ENCODE measurements around the gene MBP.
"Not testable (repeated sequence)": the region's sequence is repeated elsewhere in the genome, so short reads cannot be mapped to it uniquely, and the experiment has no call there.

The MBP gene

GRCh38 chr18:77032181-77032701 is 100.3 kb downstream of the MBP start:
- peak in 11 of 42 donors; percentile 15 to 50 (median 24) for DNase-seq
- intact Hi-C loops (cut with DNase I), result no loop called here

- intact Hi-C loops (cut with DNase I), result no loop called here
- DNase-seq, result peak in 9 of 42 donors; percentile 13 to 40 (median 28)
Measured at GRCh38 chr18:77031662-77032061, 100.9 kb downstream of the MBP start.

- DNase-seq, result peak in 9 of 42 donors; percentile 12 to 46 (median 25)
- intact Hi-C loops (cut with DNase I), result no loop called here
Measured at GRCh38 chr18:77030201-77030600, 102.4 kb downstream of the MBP start.

GRCh38 chr18:77025831-77026363 is 106.7 kb downstream of the MBP start:
- intact Hi-C loops (cut with DNase I), result no loop called here
- peak in 7 of 42 donors; percentile 10 to 37 (median 28) for DNase-seq

- DNase-seq, result peak in 4 of 42 donors; percentile 11 to 33 (median 20)
- intact Hi-C loops (cut with DNase I), result no loop called here
Measured at GRCh38 chr18:77025123-77025522, 107.5 kb downstream of the MBP start.

DNA sequence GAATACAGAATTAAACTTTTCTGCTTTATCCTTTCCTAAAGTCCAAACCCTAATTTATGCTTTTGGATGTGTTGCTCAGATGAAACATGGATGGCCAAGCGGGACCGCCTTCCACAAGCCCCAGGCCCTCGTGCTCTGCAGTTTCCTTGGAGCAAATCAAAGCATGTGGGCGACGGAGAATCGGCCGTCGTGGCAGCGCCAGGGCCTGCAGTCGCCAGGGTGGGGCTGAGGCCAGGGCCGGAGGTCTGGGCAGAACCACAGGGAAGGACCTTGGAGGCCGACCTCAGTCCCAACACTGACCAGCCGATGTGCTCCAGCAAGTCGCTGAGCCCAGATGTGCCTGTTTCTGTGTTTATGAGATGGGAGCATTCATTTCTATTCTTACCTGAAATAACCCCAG is 108.1 kb downstream of the MBP start:
- DNase-seq, result peak in 6 of 42 donors; percentile 10 to 43 (median 26)
- intact Hi-C loops (cut with DNase I), result no loop called here

- intact Hi-C loops (cut with DNase I), result no loop called here
Measured at GRCh38 chr18:77023102-77023782, 109.3 kb downstream of the MBP start.

GRCh38 chr18:77022556-77022955 is 110.0 kb downstream of the MBP start:
- intact Hi-C loops (cut with DNase I), result no loop called here
- peak in 10 of 42 donors; percentile 7 to 69 (median 28) for DNase-seq

More at GRCh38 chr18:77023102-77023782, 109.3 kb downstream of the MBP start:
- peak in 12 of 42 donors; percentile 6 to 62 (median 29) for DNase-seq

- intact Hi-C loops (cut with DNase I), result no loop called here
Measured at GRCh38 chr18:77022116-77022515, 110.5 kb downstream of the MBP start.

DNA sequence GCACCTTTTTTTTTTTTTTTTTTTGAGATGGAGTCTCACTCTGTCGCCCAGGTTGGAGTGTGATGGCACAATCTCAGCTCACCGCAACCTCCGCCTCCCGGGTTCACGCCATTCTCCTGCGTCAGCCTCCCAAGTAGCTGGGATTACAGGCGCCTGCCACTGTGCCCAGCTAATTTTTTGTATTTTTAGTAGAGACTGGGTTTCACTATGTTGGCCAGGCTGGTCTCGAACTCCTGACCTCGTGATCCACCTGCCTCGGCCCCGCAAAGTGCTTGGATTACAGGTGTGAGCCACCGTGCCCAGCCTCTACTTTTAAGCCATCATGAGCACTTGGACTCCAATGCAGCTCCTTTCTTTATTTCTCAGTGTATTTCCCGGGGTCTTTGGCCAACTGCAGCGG is 111.1 kb downstream of the MBP start:
- peak in 6 of 42 donors; percentile 2 to 41 (median 14) for DNase-seq
- intact Hi-C loops (cut with DNase I), result not testable (repeated sequence)

More at GRCh38 chr18:77022116-77022515, 110.5 kb downstream of the MBP start:
- DNase-seq, result peak in 11 of 42 donors; percentile 14 to 58 (median 36)

DNA sequence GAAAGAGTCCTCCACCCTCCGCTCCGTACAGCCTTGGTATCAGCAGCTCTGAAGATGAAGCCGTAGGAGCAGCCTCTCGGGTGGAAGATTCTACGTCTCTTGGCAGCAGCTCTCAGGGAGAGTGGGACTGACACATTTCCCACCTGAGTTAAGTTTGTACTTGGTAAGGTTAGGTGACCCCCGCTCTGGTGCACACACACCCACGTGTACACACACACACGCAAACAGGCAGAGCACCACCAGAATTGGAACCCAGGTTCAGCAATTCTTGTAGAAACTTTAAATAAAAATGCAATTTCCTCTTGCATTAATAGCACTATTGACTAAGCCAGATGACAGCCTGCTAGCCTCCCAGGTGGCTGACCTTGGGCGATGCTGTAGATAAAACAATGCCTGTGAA is 111.5 kb downstream of the MBP start:
- intact Hi-C loops (cut with DNase I), result no loop called here
- DNase-seq, result peak in 11 of 42 donors; percentile 10 to 58 (median 34)

DNA sequence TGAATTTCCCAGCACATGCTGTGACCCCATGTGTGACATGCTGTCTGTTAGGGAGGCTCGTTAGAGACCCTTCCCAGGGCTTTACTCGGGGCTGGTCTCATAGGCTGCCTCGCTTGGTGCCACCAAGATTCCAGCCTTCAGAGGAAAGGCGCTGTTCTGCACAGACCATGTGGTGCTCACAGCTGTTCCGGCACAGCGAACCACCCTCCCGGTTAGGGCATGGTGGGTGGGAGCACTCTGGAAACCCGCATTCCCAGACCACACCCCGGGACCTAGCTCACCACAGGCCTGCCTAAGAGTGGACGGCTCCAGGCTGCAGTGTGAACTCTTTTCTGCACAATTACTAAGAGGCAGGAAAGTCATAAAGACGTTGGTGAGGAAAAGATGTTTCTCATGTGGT is 112.0 kb downstream of the MBP start:
- intact Hi-C loops (cut with DNase I), result no loop called here
- DNase-seq, result peak in 30 of 42 donors; percentile 40 to 85 (median 70)

- peak in 8 of 42 donors; percentile 10 to 40 (median 25) for DNase-seq
- intact Hi-C loops (cut with DNase I), result no loop called here
Measured at GRCh38 chr18:77019641-77020040, 112.9 kb downstream of the MBP start.

DNA sequence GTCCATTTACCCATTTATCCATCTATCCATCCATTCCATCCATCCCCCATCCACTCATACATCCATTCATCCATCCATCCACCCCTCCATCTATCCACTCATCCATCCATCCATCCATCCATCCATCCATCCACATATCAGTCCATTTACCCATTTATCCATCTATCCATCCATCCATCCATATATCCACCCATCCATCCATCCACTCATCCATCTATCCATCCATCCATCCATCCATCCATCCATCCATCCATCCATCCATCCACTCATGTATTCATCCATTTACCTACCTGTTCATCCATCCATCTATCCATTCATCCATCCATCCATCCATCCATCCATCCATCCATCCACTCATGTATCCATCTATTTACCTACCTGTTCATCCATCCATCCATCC is 113.9 kb downstream of the MBP start:
- intact Hi-C loops (cut with DNase I); DNase-seq: not testable (repeated sequence)

DNA sequence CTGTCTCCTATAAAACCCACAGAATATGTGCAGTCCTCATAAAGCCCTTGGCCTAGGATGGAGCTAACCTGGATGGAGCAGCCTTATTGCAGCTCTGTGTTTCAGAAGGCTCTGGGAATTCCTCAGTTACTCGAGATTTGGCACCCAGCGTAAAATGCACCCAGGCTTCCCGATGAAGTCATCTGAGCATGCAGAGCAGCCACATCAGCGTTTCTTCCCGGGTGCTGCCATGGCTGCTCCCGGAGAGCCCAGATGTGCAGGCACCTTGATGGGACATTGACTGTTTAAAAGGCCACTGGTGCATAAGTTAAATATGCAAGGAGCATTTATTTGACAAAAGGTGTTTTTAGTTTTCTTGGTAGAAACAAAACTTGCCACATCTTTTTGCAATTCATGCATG is 115.2 kb downstream of the MBP start:
- DNase-seq, result peak in 2 of 42 donors; percentile 61 to 75
- intact Hi-C loops (cut with DNase I), result loop anchor here (2.0 kb wide), 1 partner anchor 35 kb away; no protein-coding TSS in a partner anchor

DNA sequence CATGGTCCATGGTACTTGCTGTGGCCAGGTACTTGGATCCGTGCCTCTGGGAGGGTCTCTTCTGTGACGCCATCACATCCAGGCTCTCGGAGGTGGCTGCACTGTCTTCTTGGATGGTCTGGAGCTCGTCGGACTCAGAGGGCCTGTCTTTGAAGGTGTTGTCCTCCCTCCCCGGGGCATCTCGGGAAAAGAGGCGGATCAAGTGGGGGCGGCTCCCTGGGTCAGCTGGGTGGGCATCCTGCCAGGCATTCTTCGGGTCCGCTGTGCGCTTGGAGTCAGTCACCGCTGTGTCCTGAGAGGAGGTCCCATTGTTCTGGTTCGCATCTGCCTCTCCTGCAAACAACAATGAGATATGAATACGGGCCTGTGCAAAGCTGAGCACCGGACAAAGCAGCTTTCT is 115.6 kb downstream of the MBP start:
- intact Hi-C loops (cut with DNase I), result loop anchor here (2.0 kb wide), 1 partner anchor 36 kb away; no protein-coding TSS in a partner anchor
- peak; percentile 83 to 99 (median 95) for DNase-seq

DNA sequence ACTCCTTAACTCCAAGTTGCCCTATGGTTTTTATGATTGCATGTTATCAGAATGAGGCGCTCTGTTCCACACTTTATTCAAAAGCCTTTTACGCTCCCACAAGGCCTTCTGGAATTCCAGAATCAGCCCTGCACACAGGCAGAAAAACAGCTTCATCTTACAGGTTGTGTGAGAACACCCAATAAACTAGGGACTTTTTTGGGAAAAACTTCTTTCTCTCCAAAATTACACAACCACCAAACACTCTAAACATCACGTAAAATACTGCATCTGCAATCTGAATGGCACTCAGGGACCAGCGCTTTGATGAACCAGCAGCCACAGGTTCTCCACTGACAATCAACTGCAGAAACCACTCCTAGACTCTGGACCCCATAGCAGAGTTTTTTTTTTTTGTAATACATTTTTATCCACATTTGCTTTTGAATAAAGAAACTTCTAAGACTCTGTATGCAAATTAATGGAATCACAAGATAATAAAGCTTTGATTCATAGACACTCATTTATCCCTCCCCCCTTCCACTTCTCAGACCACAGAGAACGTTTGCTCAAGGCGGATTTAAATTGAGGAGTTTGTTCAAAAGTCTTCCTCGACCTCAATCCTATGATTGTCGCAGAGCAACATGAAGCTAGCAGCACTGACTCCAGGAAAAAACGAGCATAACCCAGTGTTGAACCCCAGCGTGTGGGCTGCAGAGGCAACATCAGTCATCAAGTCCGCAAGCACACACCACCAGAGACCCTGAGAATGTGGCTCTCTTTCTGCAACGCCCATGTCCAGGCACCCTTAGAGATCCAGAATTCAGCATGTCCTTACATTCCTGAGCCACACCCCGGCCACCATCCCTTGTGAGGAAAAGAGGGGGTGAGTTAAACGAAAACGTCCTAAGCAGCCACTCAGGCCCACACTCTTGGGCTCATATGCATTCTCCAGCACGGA is 116.5 kb downstream of the MBP start:
- intact Hi-C loops (cut with DNase I), result loop anchor here (2.0 kb wide), 1 partner anchor 37 kb away; no protein-coding TSS in a partner anchor
- DNase-seq, result peak in 12 of 42 donors; percentile 2 to 68 (median 30)

DNA sequence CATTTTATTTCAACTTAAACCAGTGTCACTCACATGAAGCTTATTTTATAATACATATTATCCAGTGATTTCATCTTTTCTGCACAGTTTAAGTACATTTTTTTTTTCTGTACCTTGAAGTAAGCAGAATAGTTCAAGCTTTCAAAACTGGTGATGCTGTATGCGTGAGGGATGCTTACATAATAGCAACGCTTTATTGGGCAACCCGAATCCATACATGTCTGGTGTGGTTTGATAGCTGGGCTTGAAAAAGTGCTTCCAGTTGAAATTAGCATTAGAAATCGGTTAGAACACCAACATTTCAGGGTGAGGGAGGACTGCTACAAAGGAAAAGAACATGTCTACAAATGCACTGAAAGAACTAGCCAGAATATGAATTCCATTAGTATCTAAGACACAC is 117.4 kb downstream of the MBP start:
- peak in 3 of 42 donors; percentile 3 to 22 (median 9) for DNase-seq
- intact Hi-C loops (cut with DNase I), result no loop called here

DNA sequence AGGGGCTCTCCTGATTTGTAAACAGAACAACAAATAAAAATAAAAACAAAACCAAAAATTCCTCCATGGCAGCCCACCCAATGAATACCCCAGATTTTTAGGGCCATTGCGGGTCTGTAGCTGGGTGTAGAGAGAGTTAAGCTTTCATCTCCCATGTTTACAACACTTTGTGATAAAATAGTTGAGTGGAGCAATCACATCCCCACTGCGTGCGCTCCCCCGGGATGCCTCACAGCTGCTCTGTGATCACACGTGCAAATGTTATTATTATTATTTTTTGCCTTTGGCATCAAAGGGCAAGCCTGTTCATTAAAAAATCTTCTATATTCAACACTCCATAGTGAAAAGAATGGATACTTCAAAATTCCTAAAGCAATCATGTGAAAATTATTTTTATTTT is 118.0 kb downstream of the MBP start:
- intact Hi-C loops (cut with DNase I), result no loop called here
- DNase-seq, result peak in 5 of 42 donors; percentile 3 to 36 (median 25)

All from head of caudate nucleus (tissue), 42 donors.